HUES6 (cell line): ENCODE measurements around the gene POM121.
A peak's percentile ranks its signal among the peaks of the same experiment; 100 is the strongest.
"Not testable (repeated sequence)": the region's sequence is repeated elsewhere in the genome, so short reads cannot be mapped to it uniquely, and the experiment has no call there.

Source experiments
- H3K27ac ChIP-seq: 2 replicates; pipeline ENCODE4 v1.7.0; 2013; ENCODE audit warnings: low read depth, mild to moderate bottlenecking, low read length, inconsistent platforms
- H3K27me3 ChIP-seq: 2 replicates; pipeline ENCODE4 v1.6.1; 2013; ENCODE audit warnings: low read length; ENCODE audit not compliant: control insufficient read depth, insufficient read depth
- H3K36me3 ChIP-seq: 2 replicates; pipeline ENCODE4 v1.6.1; 2013; ENCODE audit warnings: low read length; ENCODE audit not compliant: control insufficient read depth, insufficient read depth
- H3K4me1 ChIP-seq: 2 replicates; pipeline ENCODE4 v1.6.1; 2013; ENCODE audit warnings: low read length; ENCODE audit not compliant: control insufficient read depth, insufficient read depth
- H3K4me3 ChIP-seq: 2 replicates; pipeline ENCODE4 v1.5.1; 2013; ENCODE audit warnings: low read depth, low read length
- H3K9ac ChIP-seq: one replicate; pipeline ENCODE4 v1.6.1; 2013; ENCODE audit warnings: mild to moderate bottlenecking, low read length
- H3K9me3 ChIP-seq: 2 replicates; pipeline ENCODE4 v1.6.1; 2013; ENCODE audit warnings: low read depth, low read length; ENCODE audit not compliant: control insufficient read depth, insufficient read depth

The POM121 gene

DNA sequence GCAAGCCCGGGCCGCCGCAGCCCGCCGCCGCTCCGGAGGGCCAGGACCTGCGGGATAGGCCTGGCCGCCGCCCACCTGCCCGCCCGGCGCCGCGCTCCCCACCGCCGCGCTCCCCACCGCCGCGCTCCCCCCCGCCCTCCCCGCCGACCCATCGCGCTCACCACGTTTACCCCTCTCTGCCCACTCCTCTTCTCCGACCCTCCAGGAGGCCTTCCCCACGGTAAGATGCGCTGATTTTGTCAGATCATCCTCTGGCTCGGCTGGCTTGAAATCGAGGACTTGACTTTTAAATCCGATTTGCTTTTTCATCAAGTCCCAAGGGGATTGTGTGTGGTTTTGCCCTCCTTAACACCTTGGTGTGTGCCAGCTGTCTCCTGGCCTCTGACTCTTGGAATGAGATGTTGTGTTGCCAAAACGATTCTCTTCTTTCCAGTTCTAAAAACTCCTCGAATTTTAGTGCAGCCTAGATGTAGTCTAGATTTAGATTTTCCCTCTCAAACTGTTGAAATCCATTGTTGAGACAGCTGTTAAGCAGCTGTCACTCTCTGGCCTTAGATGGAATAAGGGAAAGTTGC lies 738 bp downstream of the POM121 start:
- no peaks in the 10 kb centered on the region for H3K27me3 ChIP-seq
- peaks cover 3% of the 10 kb centered on the region; the same call in 1 of the 2 replicates for H3K4me1 ChIP-seq
- H3K27ac ChIP-seq: no peak overlapping the region
- no peaks in the 10 kb centered on the region for H3K9me3 ChIP-seq
- peak overlapping the region; percentile 88 for H3K4me3 ChIP-seq
- H3K36me3 ChIP-seq: peaks cover 42% of the 10 kb centered on the region
- peak overlapping the region; percentile 98 for H3K9ac ChIP-seq

DNA sequence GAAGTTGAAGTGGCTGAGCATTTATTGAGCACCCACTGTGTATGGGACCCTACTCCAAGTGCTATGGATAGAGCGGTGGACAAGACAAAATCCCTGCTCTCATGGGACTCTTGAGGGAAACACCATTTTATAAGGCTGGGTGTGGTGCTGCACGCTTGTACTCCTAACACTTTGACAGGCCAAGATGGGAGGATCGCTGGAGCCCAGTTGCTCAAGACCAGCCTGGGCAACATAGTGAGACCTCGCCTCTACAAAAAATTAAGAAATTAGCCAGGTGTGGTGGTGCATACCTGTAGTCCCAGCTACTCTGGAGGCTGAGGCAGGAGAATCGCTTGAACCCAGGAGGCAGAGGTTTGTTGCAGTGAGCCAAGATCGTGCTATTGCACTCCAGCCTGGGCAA lies 2.9 kb downstream of the POM121 start:
- not testable (repeated sequence) for H3K4me3 ChIP-seq, H3K27me3 ChIP-seq, H3K9ac ChIP-seq, H3K27ac ChIP-seq, H3K9me3 ChIP-seq, H3K4me1 ChIP-seq
- H3K36me3 ChIP-seq: peaks cover 55% of the 10 kb centered on the region

DNA sequence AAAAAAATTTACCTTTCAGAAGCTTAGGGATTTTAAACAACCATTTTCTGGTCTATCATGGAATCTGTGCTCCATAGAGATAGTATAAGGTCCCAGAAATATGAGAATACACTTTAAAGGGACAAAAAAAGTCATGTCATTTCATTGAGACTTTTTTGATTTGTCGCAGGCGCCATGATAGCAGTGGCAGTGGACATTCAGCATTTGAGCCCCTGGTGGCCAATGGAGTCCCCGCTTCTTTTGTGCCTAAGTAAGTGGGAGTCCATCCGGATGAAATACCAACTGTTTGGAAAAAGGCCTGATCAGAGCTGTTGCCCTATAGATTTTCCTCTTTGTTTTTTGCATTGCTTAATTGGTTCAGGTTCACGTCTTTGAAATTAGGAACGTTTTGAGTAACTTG lies 3.3 kb downstream of the POM121 start:
- H3K36me3 ChIP-seq: peaks cover 55% of the 10 kb centered on the region
- not testable (repeated sequence) for H3K27ac ChIP-seq, H3K9me3 ChIP-seq, H3K4me3 ChIP-seq, H3K27me3 ChIP-seq, H3K9ac ChIP-seq, H3K4me1 ChIP-seq

DNA sequence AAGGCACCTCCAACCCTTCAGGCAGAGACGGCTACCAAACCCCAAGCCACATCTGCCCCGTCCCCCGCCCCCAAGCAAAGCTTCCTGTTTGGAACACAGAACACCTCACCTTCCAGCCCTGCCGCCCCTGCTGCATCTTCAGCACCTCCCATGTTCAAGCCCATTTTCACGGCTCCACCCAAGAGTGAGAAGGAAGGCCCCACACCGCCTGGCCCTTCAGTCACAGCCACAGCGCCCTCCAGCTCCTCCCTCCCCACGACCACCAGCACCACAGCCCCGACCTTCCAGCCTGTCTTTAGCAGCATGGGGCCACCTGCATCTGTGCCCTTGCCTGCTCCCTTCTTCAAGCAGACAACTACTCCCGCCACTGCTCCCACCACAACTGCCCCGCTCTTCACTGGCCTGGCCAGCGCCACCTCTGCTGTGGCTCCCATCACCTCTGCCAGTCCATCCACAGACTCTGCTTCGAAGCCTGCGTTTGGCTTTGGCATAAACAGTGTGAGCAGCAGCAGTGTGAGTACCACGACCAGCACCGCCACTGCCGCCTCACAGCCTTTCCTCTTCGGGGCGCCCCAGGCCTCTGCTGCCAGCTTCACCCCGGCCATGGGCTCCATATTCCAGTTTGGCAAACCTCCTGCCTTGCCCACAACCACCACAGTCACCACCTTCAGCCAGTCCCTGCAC lies 17.3 kb downstream of the POM121 start:
- not testable (repeated sequence) for H3K4me1 ChIP-seq, H3K4me3 ChIP-seq, H3K9ac ChIP-seq, H3K9me3 ChIP-seq, H3K27ac ChIP-seq, H3K27me3 ChIP-seq
- H3K36me3 ChIP-seq: peaks cover 26% of the 10 kb centered on the region

DNA sequence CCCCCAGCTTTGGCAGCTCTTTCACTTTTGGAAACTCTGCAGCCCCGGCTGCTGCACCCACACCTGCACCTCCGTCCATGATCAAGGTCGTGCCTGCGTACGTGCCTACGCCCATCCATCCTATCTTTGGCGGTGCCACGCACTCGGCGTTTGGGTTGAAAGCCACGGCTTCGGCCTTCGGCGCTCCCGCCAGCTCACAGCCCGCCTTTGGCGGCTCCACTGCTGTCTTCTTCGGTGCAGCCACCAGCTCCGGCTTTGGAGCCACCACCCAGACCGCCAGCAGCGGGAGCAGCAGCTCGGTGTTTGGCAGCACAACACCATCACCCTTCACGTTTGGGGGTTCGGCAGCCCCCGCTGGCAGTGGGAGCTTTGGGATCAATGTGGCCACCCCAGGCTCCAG lies 18.1 kb downstream of the POM121 start:
- peaks cover 26% of the 10 kb centered on the region for H3K36me3 ChIP-seq
- H3K4me3 ChIP-seq, H3K27ac ChIP-seq, H3K9me3 ChIP-seq, H3K9ac ChIP-seq, H3K27me3 ChIP-seq, H3K4me1 ChIP-seq: not testable (repeated sequence)

DNA sequence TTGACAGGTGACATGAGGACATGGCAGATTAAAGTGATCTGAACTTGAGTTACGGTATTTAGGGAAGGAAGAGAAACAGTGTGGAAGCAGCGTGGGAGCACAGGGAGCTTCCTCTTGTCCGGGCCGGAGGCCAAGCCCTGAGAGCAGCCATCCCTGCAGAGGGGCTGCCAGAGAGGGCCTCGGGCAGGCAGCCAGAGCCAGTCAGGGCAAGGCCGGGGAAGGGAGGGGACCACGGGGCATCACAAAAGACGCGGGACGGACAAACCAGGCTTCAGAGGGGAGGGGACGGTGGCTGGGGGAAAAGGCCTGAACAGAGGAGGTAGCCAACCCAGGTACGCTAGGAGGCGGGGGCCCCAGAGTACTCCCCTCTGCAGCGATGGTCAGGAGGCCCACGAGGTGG lies 20.0 kb downstream of the POM121 start:
- peaks cover 27% of the 10 kb centered on the region for H3K36me3 ChIP-seq
- H3K4me3 ChIP-seq: not testable (repeated sequence)

DNA sequence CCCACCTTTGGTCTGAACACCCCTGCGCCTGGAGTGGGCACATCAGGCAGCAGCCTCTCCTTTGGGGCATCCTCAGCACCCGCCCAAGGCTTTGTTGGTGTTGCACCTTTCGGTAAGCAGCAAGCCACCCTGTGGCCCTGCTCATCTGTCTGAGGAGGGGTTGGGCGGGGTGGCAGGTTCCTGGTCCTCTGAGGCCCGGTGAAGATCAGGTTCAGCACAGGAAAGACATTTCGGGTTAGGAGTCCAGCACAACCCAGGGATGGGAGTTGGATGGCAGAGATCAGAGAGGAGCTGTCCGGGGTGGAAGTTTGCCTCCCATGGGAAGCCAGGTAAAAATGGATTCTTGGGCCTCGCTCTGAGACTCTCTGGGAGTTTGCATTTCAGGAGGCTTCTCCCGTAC lies 20.7 kb downstream of the POM121 start:
- not testable (repeated sequence) for H3K9ac ChIP-seq, H3K27me3 ChIP-seq, H3K27ac ChIP-seq, H3K4me3 ChIP-seq, H3K4me1 ChIP-seq, H3K9me3 ChIP-seq
- H3K36me3 ChIP-seq: peaks cover 27% of the 10 kb centered on the region

More for the DNA sequence above, 20.0 kb downstream of the POM121 start:
- H3K9ac ChIP-seq, H3K27me3 ChIP-seq, H3K27ac ChIP-seq, H3K9me3 ChIP-seq, H3K4me1 ChIP-seq: not testable (repeated sequence)

DNA sequence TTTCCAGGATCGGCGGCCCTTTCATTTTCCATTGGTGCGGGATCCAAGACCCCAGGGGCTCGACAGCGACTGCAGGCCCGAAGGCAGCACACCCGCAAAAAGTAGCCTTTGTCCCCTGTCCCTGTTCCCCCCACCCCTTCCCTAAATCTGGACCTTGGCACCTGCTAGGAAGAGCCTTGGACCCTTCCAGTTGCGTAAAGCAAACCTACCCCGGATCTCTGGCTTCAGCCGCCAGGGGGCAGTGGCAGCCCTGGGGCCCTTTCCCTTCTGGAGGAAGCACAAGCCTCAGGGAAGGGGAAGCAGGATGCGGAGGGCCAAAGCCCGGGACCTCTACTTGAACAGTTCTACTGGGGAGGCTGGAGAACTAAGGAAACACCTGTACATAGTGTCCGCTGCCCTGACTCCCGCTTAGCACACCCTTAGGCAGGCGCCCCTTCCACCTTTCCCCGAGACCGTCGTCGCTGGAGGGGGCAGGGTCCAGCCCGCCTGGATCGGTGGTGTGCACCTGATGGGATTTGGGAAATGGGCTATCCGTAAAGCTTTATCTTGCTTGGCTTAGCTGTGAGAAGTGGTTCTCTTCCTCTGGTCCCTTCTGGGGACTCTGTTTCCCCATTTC lies 21.3 kb downstream of the POM121 start:
- H3K4me3 ChIP-seq, H3K4me1 ChIP-seq, H3K27ac ChIP-seq, H3K27me3 ChIP-seq, H3K9me3 ChIP-seq, H3K9ac ChIP-seq: not testable (repeated sequence)
- H3K36me3 ChIP-seq: peaks cover 27% of the 10 kb centered on the region

DNA sequence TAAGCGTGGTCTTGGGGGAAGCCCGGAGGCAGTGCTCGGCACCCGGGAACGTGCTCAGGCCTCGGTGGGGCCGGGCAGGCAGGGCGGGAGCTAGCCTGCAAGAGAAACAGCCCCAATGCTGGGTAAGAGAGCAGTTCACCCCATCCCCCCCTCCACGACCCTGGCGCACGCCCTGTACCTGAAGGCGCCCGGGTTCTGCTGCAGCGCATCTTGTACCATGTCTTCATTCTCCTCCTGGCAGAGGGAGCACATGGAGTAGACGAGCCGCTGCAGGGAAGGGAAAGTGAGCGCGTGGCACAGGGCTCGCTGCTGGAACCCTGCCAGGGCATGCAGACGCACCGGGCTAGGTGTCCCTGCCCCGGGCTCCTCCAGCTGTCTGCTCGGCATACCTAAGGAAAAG lies 23.8 kb downstream of the POM121 start:
- not testable (repeated sequence) for H3K9ac ChIP-seq, H3K9me3 ChIP-seq, H3K27me3 ChIP-seq, H3K27ac ChIP-seq, H3K4me1 ChIP-seq, H3K4me3 ChIP-seq
- peaks cover 23% of the 10 kb centered on the region for H3K36me3 ChIP-seq

DNA sequence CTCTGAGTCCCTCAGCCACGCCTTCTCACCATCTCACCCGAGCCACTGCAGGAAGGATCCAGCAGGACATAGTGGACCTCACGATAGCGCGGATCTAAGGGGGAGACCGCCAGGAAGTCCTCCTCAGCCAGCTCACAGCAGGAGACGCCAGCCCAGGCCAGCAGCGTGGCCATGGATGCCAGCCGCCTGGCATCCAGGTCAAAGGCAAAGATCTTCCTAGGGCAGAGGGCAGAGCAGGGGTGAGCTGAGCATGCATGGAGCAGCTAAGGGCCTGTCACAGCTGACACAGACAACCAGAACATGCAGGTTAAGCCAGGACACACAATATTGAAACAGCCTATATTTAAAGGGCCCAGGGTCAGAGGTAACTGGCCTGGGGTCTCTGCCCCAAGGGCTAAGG lies 24.4 kb downstream of the POM121 start:
- H3K9me3 ChIP-seq, H3K4me3 ChIP-seq, H3K4me1 ChIP-seq, H3K9ac ChIP-seq, H3K27ac ChIP-seq, H3K27me3 ChIP-seq: not testable (repeated sequence)
- H3K36me3 ChIP-seq: peaks cover 23% of the 10 kb centered on the region

DNA sequence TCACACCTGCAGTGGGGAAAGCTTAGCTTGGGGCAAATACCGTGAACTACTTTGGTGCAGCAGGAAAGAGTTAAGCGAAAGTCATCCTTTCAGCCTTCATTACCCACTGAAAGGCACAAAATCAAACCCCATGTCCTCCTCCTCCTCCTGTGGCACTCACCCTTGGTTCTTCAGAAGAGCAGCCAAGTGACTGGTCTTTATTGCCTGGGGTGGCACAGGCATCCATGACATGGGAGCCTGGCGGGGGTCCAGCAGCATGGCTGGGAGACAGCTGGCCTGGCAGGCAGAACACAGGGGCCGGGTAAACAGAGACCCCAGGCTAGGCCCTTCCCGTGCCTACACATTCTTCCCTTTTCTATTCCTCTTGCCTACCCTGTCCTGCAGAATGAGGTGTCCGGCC lies 24.8 kb downstream of the POM121 start:
- H3K27ac ChIP-seq, H3K4me1 ChIP-seq, H3K9ac ChIP-seq, H3K9me3 ChIP-seq, H3K27me3 ChIP-seq, H3K4me3 ChIP-seq: not testable (repeated sequence)
- peaks cover 23% of the 10 kb centered on the region for H3K36me3 ChIP-seq
